ENCODE measurements around the gene VAV3.

DNA sequence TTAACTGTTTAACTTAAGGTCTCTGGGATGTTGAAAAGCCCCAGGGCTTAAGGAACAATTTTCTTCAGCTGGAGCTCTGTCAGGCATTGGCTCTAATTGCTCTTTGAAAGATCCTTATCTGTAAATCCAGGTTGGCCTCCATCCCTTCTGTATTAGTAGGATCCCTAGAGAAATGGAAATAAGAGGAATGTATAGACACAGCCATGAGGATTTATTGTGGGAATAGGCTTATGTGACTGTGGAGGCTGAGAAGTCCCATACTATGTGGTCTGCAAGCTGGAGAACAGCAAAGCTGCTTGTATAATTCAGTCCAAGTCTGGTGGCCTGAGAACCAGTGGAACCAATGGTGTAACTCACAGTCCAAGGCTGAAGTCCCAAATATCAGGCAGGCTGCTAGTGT lies 47.6 kb upstream of the VAV3 start:
- TF ChIP-seq, protein P1, sequence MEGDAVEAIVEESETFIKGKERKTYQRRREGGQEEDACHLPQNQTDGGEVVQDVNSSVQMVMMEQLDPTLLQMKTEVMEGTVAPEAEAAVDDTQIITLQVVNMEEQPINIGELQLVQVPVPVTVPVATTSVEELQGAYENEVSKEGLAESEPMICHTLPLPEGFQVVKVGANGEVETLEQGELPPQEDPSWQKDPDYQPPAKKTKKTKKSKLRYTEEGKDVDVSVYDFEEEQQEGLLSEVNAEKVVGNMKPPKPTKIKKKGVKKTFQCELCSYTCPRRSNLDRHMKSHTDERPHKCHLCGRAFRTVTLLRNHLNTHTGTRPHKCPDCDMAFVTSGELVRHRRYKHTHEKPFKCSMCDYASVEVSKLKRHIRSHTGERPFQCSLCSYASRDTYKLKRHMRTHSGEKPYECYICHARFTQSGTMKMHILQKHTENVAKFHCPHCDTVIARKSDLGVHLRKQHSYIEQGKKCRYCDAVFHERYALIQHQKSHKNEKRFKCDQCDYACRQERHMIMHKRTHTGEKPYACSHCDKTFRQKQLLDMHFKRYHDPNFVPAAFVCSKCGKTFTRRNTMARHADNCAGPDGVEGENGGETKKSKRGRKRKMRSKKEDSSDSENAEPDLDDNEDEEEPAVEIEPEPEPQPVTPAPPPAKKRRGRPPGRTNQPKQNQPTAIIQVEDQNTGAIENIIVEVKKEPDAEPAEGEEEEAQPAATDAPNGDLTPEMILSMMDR (IDR thresholded peaks at IDR 0.05 in 8 of 11, conservative IDR thresholded peaks at IDR 0.05 in 3 of 11) = no peak
- no peak for TF ChIP-seq POLR2A (IDR thresholded peaks at IDR 0.05)

Data from spleen (tissue), 7 donors.